GM12891 (cell line): ENCODE results near the gene TMC4.

ENCODE experiments used
- POLR2A ChIP-seq: IDR thresholded peaks from 2 replicates; pipeline ENCODE4 v1.6.1; 2011; ENCODE audit warnings: low read depth, low read length, control low read depth
- POLR2AphosphoS5 ChIP-seq: IDR thresholded peaks from 2 replicates; pipeline ENCODE4 v1.6.1; 2011; ENCODE audit warnings: low read depth, low read length, control low read depth
- SPI1 ChIP-seq: IDR thresholded peaks from 2 replicates; pipeline ENCODE4 v1.6.1; 2011; ENCODE audit warnings: low read depth, low read length, control low read depth

DNA sequence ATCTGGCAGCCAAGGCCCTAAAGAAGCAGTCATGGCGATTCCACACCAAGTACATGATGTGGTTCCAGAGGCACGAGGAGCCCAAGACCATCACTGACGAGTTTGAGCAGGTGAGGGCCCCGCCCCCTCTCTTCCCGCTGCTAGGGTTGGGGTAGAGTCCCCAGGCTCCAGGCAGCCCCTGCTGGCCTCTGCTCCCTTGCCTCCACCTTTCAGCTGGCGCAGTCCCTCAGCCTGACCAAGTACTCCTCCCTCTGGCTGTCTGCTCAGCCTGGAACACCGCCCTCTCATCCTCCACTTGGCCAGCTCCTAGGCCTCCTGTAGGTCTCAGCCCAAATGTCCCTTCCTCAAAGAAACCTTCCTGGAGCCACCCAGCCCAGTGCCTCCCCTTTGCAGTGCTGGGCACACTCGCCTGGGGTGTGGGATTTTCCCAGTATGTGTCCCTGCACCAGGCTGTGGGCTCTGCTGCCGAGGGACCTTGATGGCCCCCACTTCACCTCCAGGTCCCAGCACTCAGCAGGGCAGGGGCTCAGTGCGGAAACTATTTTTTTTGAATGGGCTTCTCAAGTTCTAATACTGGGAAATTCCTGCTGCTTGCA lies 19.1 kb downstream of the TMC4 start:
- TF ChIP-seq POLR2A: no peak
- TF ChIP-seq SPI1: no peak
- TF ChIP-seq POLR2AphosphoS5: no peak
